GM19324 (cell line): ENCODE measurements around the gene MEPE.
"Not testable (repeated sequence)": the region's sequence is repeated elsewhere in the genome, so short reads cannot be mapped to it uniquely, and the experiment has no call there.

Experiments
- ATAC-seq: cut with Tn5 transposase; IDR thresholded peaks from one replicate; pipeline ENCODE4 v1.9.1; 2021; ENCODE audit warnings: mild to moderate bottlenecking, moderate library complexity; ENCODE audit not compliant: unreplicated experiment, low FRiP score

Gene MEPE

GRCh38 chr4:87881115-87881514, 48.3 kb downstream of the MEPE start:
- ATAC-seq, result no peak

- ATAC-seq, result no peak
Observed at GRCh38 chr4:87882321-87882720, 49.6 kb downstream of the MEPE start.

GRCh38 chr4:87882861-87883260, 50.1 kb downstream of the MEPE start:
- ATAC-seq, result no peak

- no peak for ATAC-seq
Observed at GRCh38 chr4:87884976-87885549, 52.3 kb downstream of the MEPE start.

GRCh38 chr4:87886083-87886482, 53.3 kb downstream of the MEPE start:
- no peak for ATAC-seq

GRCh38 chr4:87890753-87891152, 58.0 kb downstream of the MEPE start:
- ATAC-seq, result not testable (repeated sequence)

GRCh38 chr4:87895964-87896621, 63.3 kb downstream of the MEPE start:
- no peak for ATAC-seq
